GM18517 (cell line): ENCODE results near the gene MTNR1B.

Experiments used
- ATAC-seq: cut with Tn5 transposase; IDR thresholded peaks from one replicate; pipeline ENCODE4 v1.9.1; 2021; ENCODE audit warnings: mild to moderate bottlenecking, moderate library complexity; ENCODE audit not compliant: unreplicated experiment

Gene MTNR1B

DNA sequence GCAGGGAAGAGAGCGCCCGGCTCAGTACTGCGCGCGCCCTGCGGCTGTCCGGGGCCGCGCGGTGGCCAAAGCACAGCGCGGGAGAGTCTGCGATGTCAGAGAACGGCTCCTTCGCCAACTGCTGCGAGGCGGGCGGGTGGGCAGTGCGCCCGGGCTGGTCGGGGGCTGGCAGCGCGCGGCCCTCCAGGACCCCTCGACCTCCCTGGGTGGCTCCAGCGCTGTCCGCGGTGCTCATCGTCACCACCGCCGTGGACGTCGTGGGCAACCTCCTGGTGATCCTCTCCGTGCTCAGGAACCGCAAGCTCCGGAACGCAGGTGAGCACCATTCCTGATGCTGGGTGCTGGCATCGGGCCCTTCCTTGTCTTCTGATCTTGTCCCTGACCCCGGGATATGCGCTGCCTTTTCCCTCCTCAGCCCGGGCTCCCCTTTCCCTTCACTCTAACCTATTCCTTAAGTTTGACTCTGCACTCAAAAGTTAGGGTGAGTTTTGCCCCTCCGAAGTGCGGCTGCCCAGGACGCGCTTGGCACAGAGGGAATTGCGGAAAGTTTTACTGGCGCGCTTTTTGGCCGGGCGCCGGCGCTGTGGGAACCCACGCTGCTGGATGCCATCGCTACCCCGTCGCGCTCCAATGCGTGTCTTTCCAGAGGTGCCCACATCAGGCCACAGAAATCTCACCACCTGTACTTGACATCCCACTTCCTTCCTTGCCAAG is at the start of gene MTNR1B:
Gene MTNR1B, plus strand, starts transcription at position 18 of the 714 bp plus-strand sequence. Its CDS starts 75 bp downstream, at position 93.
- ATAC-seq = no peak

DNA sequence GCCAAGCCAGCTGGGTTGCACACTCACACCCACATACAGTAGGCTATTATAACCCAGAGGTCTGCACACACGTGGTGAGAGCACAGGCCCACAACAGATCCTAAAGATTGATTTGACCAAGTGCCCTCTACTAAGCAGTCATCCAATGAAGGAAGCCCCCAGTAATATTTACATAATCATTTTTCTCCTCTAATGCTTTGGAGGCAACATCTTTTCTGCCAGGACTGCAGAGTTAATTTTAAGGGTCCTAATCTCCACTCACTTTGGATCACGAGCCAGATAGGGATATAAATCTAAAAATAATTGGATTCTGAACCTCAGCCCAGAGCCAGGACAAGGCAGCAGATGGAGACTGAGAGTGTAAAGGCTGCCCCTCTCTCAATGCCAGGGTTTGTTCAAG is 49.1 kb upstream of the MTNR1B start:
- ATAC-seq = no peak

DNA sequence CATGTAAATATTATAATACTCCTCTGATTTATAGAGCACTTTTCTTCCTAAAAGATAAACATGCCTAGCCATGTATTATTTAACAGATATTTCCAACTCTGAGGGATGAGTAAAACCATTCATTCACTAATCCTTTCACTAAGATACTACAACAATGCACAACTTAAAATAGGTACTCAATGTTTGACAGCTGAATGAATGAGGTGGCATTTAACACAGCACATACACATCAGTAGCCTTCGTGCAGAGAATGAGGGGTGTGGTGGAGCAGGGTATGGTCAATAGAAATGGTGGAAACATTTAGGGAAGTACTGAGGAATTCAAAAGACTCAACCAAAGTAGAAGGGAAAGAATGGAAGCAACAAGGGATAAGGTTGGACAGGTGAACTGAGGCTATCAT is 46.7 kb upstream of the MTNR1B start:
- ATAC-seq = no peak

DNA sequence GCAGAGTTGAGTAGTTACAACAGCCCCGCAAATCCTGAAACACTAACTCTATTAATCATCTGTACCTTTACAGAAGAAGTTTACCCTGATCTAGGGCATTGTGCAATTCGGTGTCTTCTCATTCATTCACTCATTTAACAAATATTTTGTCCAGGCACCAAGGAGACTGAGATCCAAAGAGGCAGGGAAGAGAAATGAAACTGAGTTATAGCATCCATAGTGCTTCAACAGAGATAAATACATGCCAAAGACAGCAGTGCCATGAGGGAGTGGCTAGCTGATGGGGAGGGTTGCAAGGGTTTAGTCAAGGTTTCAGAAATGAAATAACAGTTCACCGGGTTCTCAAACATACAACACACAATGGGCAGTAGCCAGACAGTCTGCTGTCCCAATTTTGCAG is 40.2 kb upstream of the MTNR1B start:
- no peak for ATAC-seq

DNA sequence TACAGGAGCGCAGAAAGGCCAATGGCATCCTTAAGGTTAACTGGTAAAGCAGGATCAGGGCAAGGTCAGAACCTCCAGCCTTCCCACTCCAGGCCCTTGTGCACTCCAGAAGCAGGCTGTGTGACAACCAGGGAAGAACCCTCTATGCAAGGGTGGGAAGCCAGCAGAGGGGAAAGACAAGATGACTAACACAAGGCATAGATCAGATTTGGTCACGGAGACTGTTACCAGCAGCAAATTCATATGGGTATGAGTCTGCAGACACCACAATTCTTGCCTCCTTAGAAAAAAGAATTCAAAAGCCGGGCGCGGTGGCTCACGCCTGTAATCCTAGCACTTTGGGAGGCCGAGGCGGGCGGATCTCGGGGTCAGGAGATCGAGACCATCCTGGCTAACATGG is 39.8 kb upstream of the MTNR1B start:
- no peak for ATAC-seq

DNA sequence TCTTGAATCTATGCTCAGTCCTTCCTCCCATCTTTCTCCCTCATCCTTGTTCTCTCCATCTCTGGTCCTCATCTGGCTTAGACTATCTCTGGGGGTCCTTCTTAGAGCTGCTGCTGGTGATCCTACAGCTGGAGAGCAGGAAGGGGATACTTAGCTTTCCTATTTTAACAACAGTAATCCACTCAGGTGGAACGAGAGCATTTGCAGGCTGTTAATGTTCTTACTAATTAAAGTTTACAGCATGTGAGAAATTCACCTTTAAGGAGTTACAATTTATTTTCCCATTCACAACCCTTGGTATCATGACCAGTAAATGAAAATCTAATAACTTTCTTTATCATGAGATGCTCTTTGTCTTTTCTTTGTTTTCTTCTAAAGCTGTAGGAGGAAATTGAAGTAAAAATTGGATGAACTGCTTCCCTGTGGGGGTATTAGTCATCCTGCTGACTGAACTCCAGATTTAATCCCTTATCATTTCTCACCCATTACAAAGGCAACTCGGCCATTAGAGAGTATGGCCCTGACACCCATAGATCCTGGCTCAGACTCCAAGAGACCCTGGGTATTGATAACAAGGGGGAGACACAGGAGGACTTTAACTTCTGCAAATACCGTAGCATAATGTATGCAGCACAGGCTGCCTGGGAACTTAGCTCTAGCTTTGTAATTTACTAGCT is 37.6 kb upstream of the MTNR1B start:
- no peak for ATAC-seq

DNA sequence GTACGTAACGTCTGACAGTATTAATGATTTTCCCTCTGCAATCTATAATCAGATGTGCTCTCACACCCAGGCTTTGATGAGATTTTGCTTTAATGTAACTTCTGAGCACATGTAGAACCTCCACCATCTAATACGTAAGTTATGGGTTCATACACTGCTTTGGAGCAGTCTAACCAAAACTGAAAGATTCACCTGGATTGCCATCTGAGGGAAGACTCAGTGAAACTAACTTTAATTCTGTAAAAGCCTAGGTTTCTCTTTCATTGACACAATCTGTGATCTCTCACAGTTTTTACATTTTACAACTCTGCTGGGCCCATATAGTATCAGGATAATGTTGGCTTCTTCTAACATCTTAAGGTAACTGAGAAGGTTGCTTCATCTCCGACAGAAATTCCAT is 30.1 kb upstream of the MTNR1B start:
- no peak for ATAC-seq

DNA sequence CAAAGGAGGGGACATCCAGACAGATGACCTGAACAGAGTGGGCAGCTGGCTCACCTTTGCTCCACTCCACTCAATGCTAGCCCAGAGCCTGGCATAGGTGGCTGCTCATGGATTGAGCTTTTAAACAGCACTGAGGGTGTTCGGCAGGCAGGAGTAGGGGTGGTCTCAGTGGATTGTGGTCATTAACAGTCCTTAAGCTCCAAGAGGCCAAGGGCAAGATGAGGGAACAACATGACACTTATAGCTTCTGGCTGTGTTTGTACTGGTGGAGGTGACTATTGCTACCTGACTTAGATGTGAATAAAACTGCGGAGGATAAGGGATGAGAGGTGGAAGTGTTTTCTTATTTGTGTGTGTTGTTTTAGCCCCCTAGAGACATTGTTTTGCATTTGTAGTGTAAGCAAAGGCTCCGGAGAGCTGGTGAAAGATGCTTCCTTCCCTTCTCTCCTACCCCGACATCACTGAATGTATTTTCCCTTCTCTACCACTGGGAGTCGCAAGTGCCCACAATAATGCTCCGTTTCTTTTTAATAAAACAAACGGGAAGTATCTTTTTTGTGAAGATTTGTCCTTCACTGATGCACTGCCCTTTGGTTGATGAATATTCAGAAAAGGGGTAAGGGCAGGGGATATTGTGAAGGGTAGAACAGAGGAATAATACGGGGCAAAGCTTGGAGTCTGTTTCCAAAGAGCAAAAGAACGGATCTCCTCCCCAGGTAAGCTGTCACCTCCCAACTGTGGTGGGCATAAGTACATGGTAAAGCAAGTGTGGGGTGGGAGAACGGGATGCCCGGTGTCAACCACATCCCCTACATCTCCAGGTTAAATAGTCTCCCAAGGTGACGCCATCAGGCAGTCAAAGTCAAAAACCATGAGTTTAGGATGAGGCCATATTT is 27.5 kb upstream of the MTNR1B start:
- peak; percentile 63 for ATAC-seq

DNA sequence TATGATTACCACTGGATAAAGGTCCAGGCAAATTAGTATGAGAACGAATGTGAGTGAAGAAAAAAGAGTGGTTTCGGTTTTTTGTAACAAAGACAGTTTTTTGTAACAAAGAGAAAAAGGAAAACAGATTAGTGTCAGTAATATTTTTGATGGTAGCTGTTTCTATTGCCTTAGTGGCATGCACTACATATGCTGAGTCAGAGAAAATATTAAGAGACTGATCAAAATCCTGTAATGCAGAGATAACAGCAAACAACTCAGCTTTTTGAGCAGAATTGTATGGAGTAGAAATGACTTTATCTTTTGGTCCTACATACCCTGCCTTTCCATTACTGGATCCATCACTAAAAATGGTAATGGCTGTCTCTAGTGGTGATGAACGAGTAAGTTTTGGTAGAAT is 22.7 kb upstream of the MTNR1B start:
- ATAC-seq = no peak

DNA sequence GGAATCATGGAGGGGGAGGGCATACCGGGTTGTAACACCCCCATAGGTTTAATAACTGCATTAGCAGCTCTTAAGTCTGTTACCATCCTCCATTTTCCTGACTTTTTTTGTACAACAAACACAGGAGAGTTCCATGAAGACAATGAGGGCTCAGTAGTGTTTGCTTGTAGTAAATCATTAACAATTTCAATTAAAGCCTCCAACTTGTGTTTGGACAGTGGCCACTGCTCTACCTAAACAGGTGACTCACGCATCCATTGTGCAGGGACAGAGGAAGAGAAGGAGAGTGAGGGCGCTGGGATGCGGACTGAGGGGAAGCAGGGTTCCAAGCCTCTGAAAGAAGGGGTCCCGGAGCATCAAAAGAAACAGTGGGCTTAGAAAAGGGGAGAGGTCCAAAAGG is 21.3 kb upstream of the MTNR1B start:
- ATAC-seq = no peak

DNA sequence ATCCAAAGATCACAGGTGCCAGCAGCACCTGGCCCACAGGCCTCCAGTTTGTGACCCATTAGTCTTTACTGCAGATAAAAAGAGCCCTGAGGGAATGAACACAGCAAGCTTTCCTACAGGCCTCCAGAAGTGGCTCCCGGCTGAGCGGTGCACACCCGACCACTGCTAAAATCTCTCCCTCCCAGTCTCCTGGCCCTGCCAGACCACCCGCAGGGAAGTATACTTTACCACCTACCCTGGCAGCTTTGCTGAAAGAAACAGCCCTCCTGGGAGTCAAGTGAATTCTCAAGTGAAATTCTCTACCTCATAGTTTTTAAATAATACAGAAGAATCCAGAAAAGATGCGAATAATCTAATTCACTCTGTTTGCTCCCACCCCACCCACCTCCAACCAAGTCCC is 15.4 kb upstream of the MTNR1B start:
- no peak for ATAC-seq

DNA sequence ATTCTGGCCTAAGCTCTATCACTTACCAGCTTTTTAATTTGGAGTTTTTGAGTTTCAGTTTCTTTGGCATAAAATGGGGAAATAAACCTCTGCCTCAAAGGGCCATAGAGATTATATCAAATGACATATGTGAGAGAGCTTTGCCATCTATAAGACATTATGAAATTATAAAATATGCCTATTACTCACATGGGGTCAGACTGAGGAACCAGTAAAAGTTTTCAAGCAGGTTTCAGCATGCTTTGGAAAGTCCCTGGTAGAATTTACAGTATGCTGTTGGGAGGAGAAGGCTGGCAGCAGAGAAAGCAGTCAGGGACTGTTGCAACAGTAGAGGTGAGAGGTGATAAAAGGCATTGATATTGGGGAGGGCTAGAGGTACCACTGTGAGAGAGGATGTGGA is 13.6 kb upstream of the MTNR1B start:
- ATAC-seq = no peak

DNA sequence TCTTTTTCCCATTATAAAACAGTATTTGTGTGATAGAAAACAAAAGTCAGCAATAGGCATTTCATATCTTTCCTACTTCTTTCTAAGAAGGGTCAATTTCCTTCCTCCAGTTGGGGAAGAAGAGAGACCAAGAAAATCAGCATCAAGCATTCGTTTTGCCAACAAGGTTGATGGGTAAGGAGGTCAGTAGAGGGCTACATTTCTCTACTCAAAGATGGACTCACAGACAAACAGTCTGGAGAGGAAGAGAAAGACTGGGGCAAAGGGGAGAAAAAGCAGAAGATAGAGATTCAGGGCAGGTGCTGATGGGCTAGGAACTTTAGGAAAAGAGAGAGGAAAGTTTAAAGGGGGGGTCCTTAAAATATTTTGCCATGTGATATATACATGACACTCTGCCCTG is 8.6 kb upstream of the MTNR1B start:
- no peak for ATAC-seq

DNA sequence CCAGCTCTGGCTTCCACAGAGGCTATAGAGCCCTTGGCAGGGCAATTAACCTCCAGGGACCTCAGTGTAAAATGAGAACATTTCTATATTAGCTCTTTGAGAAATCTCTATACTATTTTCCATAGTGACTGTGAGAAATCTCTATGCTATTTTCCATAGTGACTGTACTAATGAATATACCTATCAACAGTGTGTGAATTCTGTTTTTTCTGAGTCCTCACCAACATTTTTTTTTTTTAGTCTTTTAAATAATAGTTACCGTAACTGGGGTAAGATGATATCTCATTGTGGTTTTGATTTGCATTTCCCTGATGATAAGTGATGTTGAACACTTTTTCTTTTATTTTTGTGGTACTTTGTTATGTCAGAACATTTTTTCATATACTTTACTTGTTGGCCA is 7.0 kb upstream of the MTNR1B start:
- no peak for ATAC-seq

DNA sequence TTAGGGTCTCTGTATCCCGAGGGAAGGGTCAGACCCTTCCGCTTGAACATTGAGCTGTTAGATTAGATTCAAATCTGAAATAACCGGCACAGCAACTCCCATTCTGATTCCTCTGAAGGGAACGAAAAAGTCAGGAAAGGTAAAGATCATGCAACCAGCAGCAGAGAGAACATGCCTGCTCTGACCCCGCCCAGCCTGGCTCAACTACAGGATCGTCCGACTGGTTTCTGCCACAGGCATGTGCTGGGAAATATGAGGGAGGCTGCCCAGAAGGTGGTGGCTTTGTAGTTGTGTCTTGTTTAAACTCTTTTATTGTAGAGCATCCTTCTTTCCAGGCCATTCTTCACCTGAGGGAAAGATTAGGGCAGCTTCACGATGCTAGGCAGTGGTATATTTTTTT is 5.0 kb upstream of the MTNR1B start:
- no peak for ATAC-seq

DNA sequence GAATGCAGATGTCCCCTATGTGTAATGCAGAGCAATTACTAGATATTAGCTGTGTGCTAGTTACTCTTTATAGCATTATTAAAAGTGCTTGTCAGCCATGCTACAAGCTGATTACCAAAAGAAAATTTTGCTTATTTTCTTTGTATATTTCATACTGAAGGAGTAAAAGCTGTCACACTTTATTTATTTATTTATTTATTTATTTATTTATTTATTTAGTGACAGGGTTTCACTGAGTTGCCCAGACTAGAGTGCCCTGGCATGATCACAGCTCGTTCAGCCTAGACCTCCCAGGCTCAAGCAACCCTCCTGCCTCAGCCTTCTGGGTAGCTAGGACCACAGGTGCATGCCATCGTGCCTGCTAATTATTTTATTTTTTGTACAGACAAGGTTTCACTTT is 4.3 kb upstream of the MTNR1B start:
- no peak for ATAC-seq

DNA sequence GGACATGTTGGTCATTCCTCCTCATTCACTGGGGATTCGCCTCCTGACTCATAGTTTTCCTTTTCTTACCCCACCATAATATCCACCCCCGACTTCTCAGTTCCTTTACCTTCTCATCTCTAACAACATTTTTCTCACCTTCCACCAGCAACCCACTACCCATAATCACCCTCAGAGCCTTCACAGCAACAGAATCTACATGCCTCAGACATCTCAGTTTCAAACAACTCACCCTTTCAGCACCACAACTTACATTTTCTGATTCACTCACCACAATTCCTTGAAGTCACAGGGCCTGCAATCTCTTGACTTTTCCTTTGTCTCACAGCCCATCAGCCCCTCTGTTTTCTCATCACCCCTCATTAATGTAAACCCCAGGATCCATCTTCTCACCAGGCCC is 2.3 kb upstream of the MTNR1B start:
- no peak for ATAC-seq

DNA sequence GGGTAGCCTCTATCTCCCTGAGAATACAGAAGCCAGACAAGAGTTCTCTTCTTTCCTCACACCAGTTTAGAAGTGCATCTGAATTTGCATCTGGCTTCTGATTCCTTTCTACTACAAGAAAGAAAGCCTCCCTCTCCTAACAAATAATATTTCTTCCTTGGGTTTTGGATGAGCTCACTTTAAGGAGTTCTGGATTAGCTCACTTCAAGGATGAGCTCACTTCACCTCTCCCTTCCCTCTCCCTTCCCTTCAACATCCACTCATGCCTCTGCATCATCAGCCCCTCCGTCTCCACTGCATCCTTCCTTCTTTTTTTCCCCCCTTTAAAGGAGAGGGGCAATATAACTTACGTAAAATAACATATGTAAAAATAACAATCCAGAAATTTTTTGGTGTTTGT is 1.6 kb upstream of the MTNR1B start:
- no peak for ATAC-seq

DNA sequence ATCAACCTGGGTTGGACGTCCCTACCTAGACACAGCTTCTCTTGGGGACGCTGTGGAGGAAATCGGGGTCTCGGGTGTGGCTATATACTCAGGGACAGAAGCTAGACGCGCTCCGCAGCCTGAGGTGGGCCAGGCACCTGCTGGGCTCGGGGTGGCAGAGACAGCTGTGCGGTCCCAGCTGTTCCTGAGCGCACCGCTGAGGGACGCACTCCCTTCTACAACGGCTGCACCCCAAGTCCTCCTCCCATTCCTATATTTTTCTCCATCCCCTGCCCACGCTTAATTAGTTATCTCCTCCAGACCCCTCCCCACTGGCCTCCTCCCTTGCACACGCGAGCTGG is 188 bp upstream of the MTNR1B start:
- ATAC-seq = no peak

DNA sequence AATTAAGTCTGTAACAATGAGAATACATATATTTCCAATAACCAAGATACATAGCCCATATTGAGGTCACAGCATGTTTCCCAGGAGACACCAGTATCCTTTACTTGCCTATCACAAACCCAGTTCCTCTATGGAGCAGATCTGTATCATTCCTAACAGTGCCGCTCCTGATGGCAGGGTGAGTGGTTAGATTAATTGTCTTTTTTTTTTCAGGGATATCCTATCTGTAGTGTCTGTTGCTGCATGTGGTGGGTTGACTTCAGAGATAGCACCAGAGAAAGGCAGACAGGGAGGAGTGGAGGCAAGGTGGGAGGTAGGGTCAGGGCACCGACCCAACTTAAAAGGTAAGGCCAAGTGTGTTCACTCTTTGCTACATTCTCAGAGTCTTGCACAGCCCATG is 2.8 kb downstream of the MTNR1B start:
- ATAC-seq = no peak

DNA sequence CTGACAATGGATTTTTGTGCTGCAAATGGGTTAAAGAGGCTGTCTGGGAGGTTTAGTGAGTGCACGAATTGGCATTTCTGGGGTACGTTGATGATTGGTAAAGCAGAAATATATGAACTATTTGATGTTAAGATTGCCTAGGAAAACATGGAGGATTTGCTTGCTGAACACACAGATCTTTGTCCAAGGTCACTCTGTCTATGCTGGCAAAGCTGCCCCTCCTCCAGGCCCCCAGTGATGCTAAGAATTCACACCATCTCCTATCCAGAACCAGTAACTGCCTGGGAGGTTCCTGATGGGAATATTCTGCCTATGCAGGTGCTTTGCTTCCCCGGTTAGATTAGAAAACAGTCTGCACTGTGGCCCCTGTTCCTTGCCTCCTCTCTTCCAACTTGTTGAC is 5.8 kb downstream of the MTNR1B start:
- no peak for ATAC-seq

DNA sequence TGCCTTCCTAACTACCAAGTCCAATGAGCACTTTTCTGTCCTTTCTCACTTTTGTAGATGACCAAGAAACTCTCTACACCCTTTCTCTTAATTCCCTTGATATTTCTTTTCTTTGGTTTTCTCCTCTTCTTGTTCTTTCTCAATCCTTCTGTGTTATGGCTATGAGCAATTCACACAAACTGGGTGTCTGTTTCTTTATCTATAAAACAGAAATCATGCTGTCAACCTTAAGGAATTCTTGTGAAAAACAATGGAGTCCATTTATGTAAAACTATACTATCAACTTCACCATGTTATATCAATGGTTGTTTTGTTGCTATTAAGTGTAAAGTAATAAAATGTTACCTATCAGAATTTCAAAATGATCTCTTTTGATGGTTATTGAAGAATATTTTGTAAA is 7.2 kb downstream of the MTNR1B start:
- no peak for ATAC-seq
